OCI-LY7 (cell line): ENCODE measurements around the gene SETBP1. TPM values are rescaled to one million over a fixed set of nuclear protein-coding genes. Genes with fewer than 3 reads are reported as not detected.

Experiments
- BruUV-seq: library from RNA; stranded (reverse); fragments of 400-500 nt; replicated peaks from 2 replicates; lab custom pipeline; 2021; lab: Mats Ljungman, UMichigan
- CTCF ChIA-PET: fragments of 300-600 bp; sonication (Branson Sonifier 250); formaldehyde crosslinking; loops from one replicate; lab custom pipeline; 2022; ENCODE audit warnings: antibody characterized with exemption; ENCODE audit not compliant: unreplicated experiment; lab: Charles Lee
- POLR2A ChIA-PET: fragments of 300-600 bp; sonication (Branson Sonifier 250); formaldehyde crosslinking; loops from one replicate; lab custom pipeline; 2022; ENCODE audit warnings: antibody characterized with exemption; lab: Charles Lee
- DNase-seq: peaks from one replicate; pipeline ENCODE4 v3.0.0-alpha.2; 2015; ENCODE audit warnings: low spot score
- H2AFZ ChIP-seq: fragments of 200-600 bp; sonication (generic), shearing (Covaris generic); 2 replicates; pipeline ENCODE4 v1.6.1; 2014; ENCODE audit warnings: mild to moderate bottlenecking, antibody characterized with exemption, low read length, moderate library complexity
- H3K27ac ChIP-seq: fragments of 200-600 bp; sonication (generic); 2 replicates; pipeline ENCODE4 v1.5.1; 2014; ENCODE audit warnings: mixed run types, low read depth, mild to moderate bottlenecking, moderate library complexity, low read length, inconsistent platforms; ENCODE audit not compliant: poor library complexity, severe bottlenecking
- H3K36me3 ChIP-seq: fragments of 200-600 bp; sonication (generic); 2 replicates; pipeline ENCODE4 v1.6.1; 2014; ENCODE audit warnings: mild to moderate bottlenecking, antibody characterized with exemption, low read length, moderate library complexity, mixed read lengths; ENCODE audit not compliant: insufficient read depth
- H3K4me1 ChIP-seq: fragments of 200-600 bp; sonication (generic); 2 replicates; pipeline ENCODE4 v1.5.1; 2014; ENCODE audit warnings: mild to moderate bottlenecking, low read length; ENCODE audit not compliant: insufficient read depth, poor library complexity, severe bottlenecking
- H3K4me2 ChIP-seq: fragments of 200-600 bp; sonication (generic); 2 replicates; pipeline ENCODE4 v1.6.1; 2014; ENCODE audit warnings: mild to moderate bottlenecking, low read length
- H3K4me3 ChIP-seq: fragments of 200-600 bp; sonication (generic); 2 replicates; pipeline ENCODE4 v1.5.1; 2014; ENCODE audit warnings: mild to moderate bottlenecking, low read depth, low read length; ENCODE audit not compliant: poor library complexity, severe bottlenecking
- H3K79me2 ChIP-seq: fragments of 200-600 bp; sonication (generic); 2 replicates; pipeline ENCODE4 v1.6.1; 2016; ENCODE audit warnings: low read depth, mild to moderate bottlenecking, low read length, moderate library complexity, mixed read lengths; ENCODE audit not compliant: insufficient read depth
- H3K9me2 ChIP-seq: fragments of 200-600 bp; sonication (generic); 2 replicates; pipeline ENCODE4 v1.6.1; 2016; ENCODE audit warnings: mild to moderate bottlenecking, low read length, mixed read lengths; ENCODE audit not compliant: insufficient read depth
- H3K9me3 ChIP-seq: fragments of 200-600 bp; sonication (generic); 2 replicates; pipeline ENCODE4 v1.6.1; 2014; ENCODE audit warnings: mild to moderate bottlenecking, mixed run types, low read length, mixed read lengths
- H4K20me1 ChIP-seq: fragments of 200-600 bp; sonication (generic); 2 replicates; pipeline ENCODE4 v1.6.1; 2014; ENCODE audit warnings: mild to moderate bottlenecking, antibody characterized with exemption, low read length, moderate library complexity, mixed read lengths; ENCODE audit not compliant: insufficient read depth
- EZH2phosphoT487 ChIP-seq: fragments of 200-600 bp; sonication (generic); IDR thresholded peaks from 2 replicates; pipeline ENCODE4 v1.6.1; 2018; ENCODE audit warnings: low read depth, borderline replicate concordance, mild to moderate bottlenecking, mixed run types, antibody characterized with exemption, low read length, moderate library complexity, mixed read lengths
- intact Hi-C: fragments of 100-400 bp; cut with micrococcal nuclease; formaldehyde crosslinking; loops from one replicate; pipeline ENCODE4 v1.10.0; 2022; ENCODE audit not compliant: unreplicated experiment
- total RNA-seq, 2 experiments: library from RNA; depleted of rRNA in 1 of 2; stranded (reverse); fragments of >200 nt in 1 of 2; shearing (Covaris generic) in 1 of 2; gene quantifications; 2 replicates each; pipeline ENCODE4 v1.2.3, GENCODE V29; 2014 to 2022
- TF ChIP-seq, protein P1 (sequence below): fragments of 200-600 bp; sonication (generic); conservative IDR thresholded peaks from 2 replicates; pipeline ENCODE4 v1.5.1; 2014; ENCODE audit warnings: mild to moderate bottlenecking, antibody characterized with exemption, low read length, moderate library complexity, mixed read lengths

The SETBP1 gene
- total RNA-seq, 2 experiments from 2014 or later: 2.6 to 9.1 TPM

DNA sequence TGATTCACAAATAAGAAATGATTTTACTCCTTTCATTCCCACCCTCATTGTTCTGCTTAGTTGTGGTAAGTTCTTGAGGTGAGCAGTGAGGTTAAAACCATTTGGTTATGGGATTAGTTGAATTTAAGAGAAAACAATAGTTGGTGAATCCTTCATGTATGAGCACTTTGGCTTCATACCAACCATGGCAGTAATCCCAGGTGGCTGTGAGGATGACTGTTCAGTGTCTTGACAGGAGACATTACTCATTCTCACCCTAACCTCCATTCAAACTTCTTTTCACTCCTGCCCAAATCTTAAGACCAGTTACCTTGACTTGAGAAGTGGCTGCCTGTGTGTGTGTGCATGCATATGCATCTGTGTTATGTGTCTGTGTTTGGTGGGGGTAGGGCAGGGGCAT is 143.1 kb downstream of the SETBP1 start:
- Histone ChIP-seq H3K9me3 (no peaks in the 10 kb centered on the region), H3K9me2 (no peaks in the 10 kb centered on the region), H3K4me1 (peaks cover 7% of the 10 kb centered on the region), H3K4me3 (no peak overlapping the region), H3K27ac (no peak overlapping the region), H2AFZ (no peak overlapping the region), H3K79me2 (no peaks in the 10 kb centered on the region), H3K4me2 (no peak overlapping the region), H4K20me1 (no peaks in the 10 kb centered on the region), H3K36me3 (no peaks in the 10 kb centered on the region)
- POLR2A ChIA-PET: interaction anchor here (1.0 kb wide), 1 partner anchor 55 kb away, joined by 3 read pairs; no protein-coding TSS in a partner anchor
- intact Hi-C loops: no loop called here
- no TSS peak for BruUV-seq
- no peak for TF ChIP-seq EZH2phosphoT487
- TF ChIP-seq, protein P1, sequence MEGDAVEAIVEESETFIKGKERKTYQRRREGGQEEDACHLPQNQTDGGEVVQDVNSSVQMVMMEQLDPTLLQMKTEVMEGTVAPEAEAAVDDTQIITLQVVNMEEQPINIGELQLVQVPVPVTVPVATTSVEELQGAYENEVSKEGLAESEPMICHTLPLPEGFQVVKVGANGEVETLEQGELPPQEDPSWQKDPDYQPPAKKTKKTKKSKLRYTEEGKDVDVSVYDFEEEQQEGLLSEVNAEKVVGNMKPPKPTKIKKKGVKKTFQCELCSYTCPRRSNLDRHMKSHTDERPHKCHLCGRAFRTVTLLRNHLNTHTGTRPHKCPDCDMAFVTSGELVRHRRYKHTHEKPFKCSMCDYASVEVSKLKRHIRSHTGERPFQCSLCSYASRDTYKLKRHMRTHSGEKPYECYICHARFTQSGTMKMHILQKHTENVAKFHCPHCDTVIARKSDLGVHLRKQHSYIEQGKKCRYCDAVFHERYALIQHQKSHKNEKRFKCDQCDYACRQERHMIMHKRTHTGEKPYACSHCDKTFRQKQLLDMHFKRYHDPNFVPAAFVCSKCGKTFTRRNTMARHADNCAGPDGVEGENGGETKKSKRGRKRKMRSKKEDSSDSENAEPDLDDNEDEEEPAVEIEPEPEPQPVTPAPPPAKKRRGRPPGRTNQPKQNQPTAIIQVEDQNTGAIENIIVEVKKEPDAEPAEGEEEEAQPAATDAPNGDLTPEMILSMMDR: no peak
- DNase-seq: no peak
- CTCF ChIA-PET: no interaction called here

DNA sequence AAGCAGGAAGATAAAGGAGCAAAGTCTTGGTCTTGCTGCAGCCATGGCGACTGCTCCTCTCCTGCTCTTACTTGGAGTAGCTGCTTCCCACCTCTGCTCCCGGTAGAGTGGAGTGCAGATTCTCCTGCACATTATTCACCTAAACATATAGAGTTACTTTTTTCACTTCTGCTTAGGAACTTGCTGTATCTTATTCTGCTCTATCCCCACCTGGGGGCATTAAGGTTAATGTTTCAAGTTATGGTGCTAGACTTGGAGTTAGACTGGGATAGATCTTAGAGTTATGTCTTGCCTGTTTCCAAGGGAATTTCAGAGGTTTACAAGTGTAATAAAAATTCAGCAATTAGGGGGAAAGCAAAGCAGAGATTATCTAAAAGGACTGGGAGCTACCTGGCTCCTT is 144.2 kb downstream of the SETBP1 start:
- no peak overlapping the region for H2AFZ ChIP-seq
- H3K4me2 ChIP-seq: no peak overlapping the region
- no peak overlapping the region for H3K27ac ChIP-seq
- no peaks in the 10 kb centered on the region for H3K9me3 ChIP-seq
- no peaks in the 10 kb centered on the region for H3K9me2 ChIP-seq
- ChIA-PET POLR2A (no interaction called here), CTCF (no interaction called here)
- H3K4me3 ChIP-seq: no peak overlapping the region
- intact Hi-C loops: no loop called here
- H4K20me1 ChIP-seq: no peaks in the 10 kb centered on the region
- DNase-seq: no peak
- no peaks in the 10 kb centered on the region for H3K36me3 ChIP-seq
- no TSS peak for BruUV-seq
- TF ChIP-seq, protein P1: no peak
- TF ChIP-seq EZH2phosphoT487: no peak
- H3K79me2 ChIP-seq: no peaks in the 10 kb centered on the region
- no peaks in the 10 kb centered on the region for H3K4me1 ChIP-seq

DNA sequence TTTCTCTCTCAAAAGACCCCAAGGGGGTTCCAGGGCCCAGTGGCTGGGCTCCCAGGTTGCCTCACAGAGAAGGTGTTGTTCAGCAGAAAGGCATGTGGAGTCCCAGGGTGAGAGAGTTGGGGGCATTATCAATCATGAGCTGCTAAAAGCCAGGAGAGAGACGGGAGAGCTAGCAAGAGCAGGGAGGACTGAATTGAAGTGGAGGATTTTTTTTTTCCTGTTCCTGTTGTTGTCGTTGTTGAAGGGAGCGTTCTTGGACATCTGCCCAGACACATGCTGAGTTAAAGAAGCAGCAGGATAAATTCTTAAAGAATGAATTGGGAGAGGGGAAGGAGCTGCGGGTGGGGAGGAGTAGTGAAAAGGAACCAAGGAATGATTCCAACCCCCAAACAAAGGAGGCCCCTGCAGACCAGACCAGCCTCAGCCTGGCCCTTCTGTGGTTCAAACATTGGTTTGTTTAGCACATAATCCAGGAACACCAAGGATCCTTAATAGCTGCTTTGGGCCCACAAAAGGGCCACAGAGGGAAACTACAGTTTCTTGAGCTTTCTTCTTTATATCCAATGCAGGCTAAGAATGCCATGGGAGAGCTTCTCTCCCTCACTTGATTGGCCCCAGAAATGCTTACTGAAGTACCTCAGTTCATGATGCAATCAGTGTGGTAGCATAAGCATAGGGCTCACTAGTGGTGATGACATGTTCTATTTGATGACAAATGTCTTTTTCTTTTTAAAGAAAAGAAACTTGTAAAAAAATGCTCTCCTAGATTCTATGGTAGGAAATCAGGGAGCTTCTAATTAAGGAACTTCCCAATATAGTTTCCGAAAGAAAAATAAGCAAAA is 146.0 kb downstream of the SETBP1 start:
- H3K27ac ChIP-seq: no peak overlapping the region
- POLR2A ChIA-PET: interaction anchor here (0.6 to 1.4 kb wide), 4 partner anchors 9 to 272 kb away, joined by 3 to 5 read pairs (median 3); no protein-coding TSS in a partner anchor
- no peak overlapping the region for H2AFZ ChIP-seq
- no peaks in the 10 kb centered on the region for H3K9me3 ChIP-seq
- DNase-seq: no peak
- intact Hi-C loops: no loop called here
- H3K9me2 ChIP-seq: no peaks in the 10 kb centered on the region
- H3K79me2 ChIP-seq: no peaks in the 10 kb centered on the region
- no TSS peak for BruUV-seq
- CTCF ChIA-PET: no interaction called here
- H3K4me1 ChIP-seq: no peaks in the 10 kb centered on the region
- H3K36me3 ChIP-seq: no peaks in the 10 kb centered on the region
- H3K4me3 ChIP-seq: no peak overlapping the region
- H4K20me1 ChIP-seq: no peaks in the 10 kb centered on the region
- no peak overlapping the region for H3K4me2 ChIP-seq
- TF ChIP-seq, protein P1: no peak
- TF ChIP-seq EZH2phosphoT487: no peak
